PFSK-1 (cell line): ENCODE results near the gene PLEKHM3.

Experiments
- FOXP2 ChIP-seq: optimal IDR thresholded peaks from 2 replicates; pipeline ENCODE3; 2011; ENCODE audit warnings: borderline replicate concordance, control low read depth, inconsistent platforms; ENCODE audit not compliant: insufficient read depth; ENCODE audit errors: extremely low read length, extremely low read depth
- POLR2AphosphoS5 ChIP-seq: IDR thresholded peaks from 2 replicates; pipeline ENCODE4 v1.6.1; 2012; ENCODE audit warnings: low read depth, mild to moderate bottlenecking, control low read depth, low read length, moderate library complexity
- REST ChIP-seq, 2 experiments: IDR thresholded peaks; 2 replicates each; pipeline versions ENCODE4 v1.6.1 to v1.8.0; 2011 to 2012; ENCODE audit warnings: low read depth in 2 of 2, low read length in 2 of 2, control low read depth in 1 of 2, inconsistent platforms in 1 of 2, mild to moderate bottlenecking in 1 of 2, moderate library complexity in 1 of 2; ENCODE audit not compliant: insufficient read depth in 1 of 2
- SIN3A ChIP-seq: IDR thresholded peaks from 2 replicates; pipeline ENCODE4 v1.6.1; 2012; ENCODE audit warnings: mild to moderate bottlenecking, low read length, moderate library complexity, borderline replicate concordance; ENCODE audit not compliant: insufficient read depth
- TAF1 ChIP-seq: IDR thresholded peaks from 2 replicates; pipeline ENCODE4 v1.6.1; 2012; ENCODE audit warnings: low read length, control low read depth, borderline replicate concordance; ENCODE audit not compliant: insufficient read depth

The PLEKHM3 gene

GRCh38 chr2:207960090-207960489 lies 65.2 kb downstream of the PLEKHM3 start:
- TF ChIP-seq SIN3A (no peak), FOXP2 (no peak), POLR2AphosphoS5 (no peak), TAF1 (no peak), REST (IDR thresholded peaks at IDR 0.05; ENCODE audit: insufficient read depth in 1 of 2, low read depth in 2 of 2, low read length in 2 of 2) (no peak)

- no peak for TF ChIP-seq TAF1
- no peak for TF ChIP-seq REST (IDR thresholded peaks at IDR 0.05; ENCODE audit: insufficient read depth in 1 of 2, low read depth in 2 of 2, low read length in 2 of 2)
- TF ChIP-seq POLR2AphosphoS5: no peak
- no peak for TF ChIP-seq SIN3A
- no peak for TF ChIP-seq FOXP2
These were observed 68.6 kb downstream of the PLEKHM3 start for GRCh38 chr2:207956771-207957170.

GRCh38 chr2:207955456-207955855 lies 69.9 kb downstream of the PLEKHM3 start:
- no peak for TF ChIP-seq SIN3A
- TF ChIP-seq FOXP2: no peak
- no peak for TF ChIP-seq REST (IDR thresholded peaks at IDR 0.05; ENCODE audit: insufficient read depth in 1 of 2, low read depth in 2 of 2, low read length in 2 of 2)
- no peak for TF ChIP-seq POLR2AphosphoS5
- no peak for TF ChIP-seq TAF1

GRCh38 chr2:207953354-207953753 lies 72.0 kb downstream of the PLEKHM3 start:
- TF ChIP-seq TAF1 (no peak), POLR2AphosphoS5 (no peak), FOXP2 (no peak), REST (IDR thresholded peaks at IDR 0.05; ENCODE audit: insufficient read depth in 1 of 2, low read depth in 2 of 2, low read length in 2 of 2) (no peak), SIN3A (no peak)

- no peak for TF ChIP-seq REST (IDR thresholded peaks at IDR 0.05; ENCODE audit: insufficient read depth in 1 of 2, low read depth in 2 of 2, low read length in 2 of 2)
These were observed 72.6 kb downstream of the PLEKHM3 start for GRCh38 chr2:207952564-207953345.
